K562 (cell line): ENCODE measurements around the gene TCOF1. TPM values are rescaled to one million over a fixed set of nuclear protein-coding genes. Genes with fewer than 3 reads are reported as not detected.

ENCODE experiments used
- ATAC-seq: fragments of 200-7000 bp; cut with Tn5 transposase; 3 replicates; pipeline ENCODE4 v1.9.1; 2020; ENCODE audit warnings: moderate library complexity
- Bru-seq: library from RNA; stranded (reverse); fragments of 400-500 nt; gene quantifications from one replicate; lab custom pipeline; 2021; lab: Mats Ljungman, UMichigan
- BruChase-seq, 2 experiments: library from RNA; stranded (reverse); fragments of 400-500 nt; gene quantifications; one replicate each; lab custom pipeline; 2021; lab: Mats Ljungman, UMichigan
- BruUV-seq: library from RNA; stranded (reverse); fragments of 400-500 nt; replicated peaks from 2 replicates; lab custom pipeline; 2021; lab: Mats Ljungman, UMichigan
- CTCF ChIA-PET: fragments of 300-600 bp; formaldehyde crosslinking; extraction: SDS; loops from one replicate; lab custom pipeline; 2021; ENCODE audit warnings: low intra/inter-chr PET ratio; lab: Yijun Ruan, JAX
- POLR2A ChIA-PET: fragments of 300-600, 350-650 bp; sonication (Branson Sonifier 250); formaldehyde crosslinking; extraction: SDS; loops from one replicate; lab custom pipeline; 2021; ENCODE audit warnings: antibody characterized with exemption, inconsistent platforms; lab: Yijun Ruan, JAX
- DNase-seq, 4 experiments: peaks; one replicate each; pipeline versions ENCODE4 v3.0.0 to v3.0.0-alpha.2; 2011 to 2018; ENCODE audit warnings: low spot score in 3 of 4, mixed read lengths in 3 of 4; ENCODE audit errors: extremely low read depth in 1 of 4
- FAIRE-seq: peaks from 2 replicates; lab custom pipeline; 2011; peaks lifted over from hg19 to GRCh38; lab: Jason Lieb, UNC
- H2AFZ ChIP-seq: 2 replicates; pipeline ENCODE4 v1.6.0; 2011; ENCODE audit warnings: low read depth, low read length, control low read depth, inconsistent platforms
- H3K27ac ChIP-seq: fragments of 200-600 bp; 3 replicates; pipeline ENCODE4 v1.8.0; 2011; ENCODE audit warnings: low read depth, mild to moderate bottlenecking, control low read depth, inconsistent platforms, low read length, moderate library complexity, mixed read lengths; ENCODE audit errors: extremely low read depth
- H3K27me3 ChIP-seq, 2 experiments: fragments of 300-600 bp in 1 of 2; 2 replicates in 1 of 2; 3 replicates in 1 of 2; pipeline versions ENCODE4 v1.6.0 to v1.8.0; 2011; ENCODE audit warnings: inconsistent platforms in 2 of 2, low read length in 2 of 2, mild to moderate bottlenecking in 1 of 2, mixed read lengths in 1 of 2, moderate library complexity in 1 of 2; ENCODE audit not compliant: control insufficient read depth in 2 of 2, insufficient read depth in 2 of 2
- H3K36me3 ChIP-seq: fragments of 300-600 bp; 3 replicates; pipeline ENCODE4 v1.8.0; 2011; ENCODE audit warnings: mild to moderate bottlenecking, low read length, inconsistent platforms; ENCODE audit not compliant: control insufficient read depth, insufficient read depth
- H3K4me1 ChIP-seq, 2 experiments: fragments of 200-600 bp in 1 of 2; replicated peaks in 1 of 2; 2 replicates in 1 of 2; 3 replicates in 1 of 2; pipeline versions ENCODE4 v1.5.1 to v1.8.0; 2011; ENCODE audit warnings: inconsistent platforms in 2 of 2, low read length in 2 of 2, mild to moderate bottlenecking in 1 of 2, mixed read lengths in 1 of 2, moderate library complexity in 1 of 2; ENCODE audit not compliant: control insufficient read depth in 2 of 2, insufficient read depth in 2 of 2
- H3K4me2 ChIP-seq: 2 replicates; pipeline ENCODE4 v1.6.1; 2011; ENCODE audit warnings: low read length, control low read depth, inconsistent platforms, mixed read lengths; ENCODE audit not compliant: insufficient read depth
- H3K4me3 ChIP-seq: fragments of 200-600 bp; sonication (generic), shearing (Covaris generic); 2 replicates; pipeline ENCODE4 v1.5.1; 2016; ENCODE audit warnings: control low read depth, inconsistent platforms
- H3K79me2 ChIP-seq: fragments of 200-600 bp; 3 replicates; pipeline ENCODE4 v1.8.0; 2011; ENCODE audit warnings: low read length, inconsistent platforms; ENCODE audit not compliant: control insufficient read depth, insufficient read depth
- H3K9ac ChIP-seq, 2 experiments: 2 replicates each; pipeline versions ENCODE4 v1.6.0 to v1.6.1; 2011; ENCODE audit warnings: low read depth in 2 of 2, low read length in 2 of 2, control low read depth in 1 of 2, inconsistent platforms in 1 of 2, mild to moderate bottlenecking in 1 of 2, mixed read lengths in 1 of 2; ENCODE audit not compliant: insufficient read depth in 1 of 2
- H3K9me1 ChIP-seq: one replicate; pipeline ENCODE4 v1.6.0; 2011; ENCODE audit warnings: inconsistent platforms, mild to moderate bottlenecking, low read length, moderate library complexity; ENCODE audit not compliant: control insufficient read depth, insufficient read depth
- H3K9me3 ChIP-seq: replicated peaks from 2 replicates; pipeline ENCODE4 v1.5.1; 2011; ENCODE audit warnings: low read depth, low read length, inconsistent platforms; ENCODE audit not compliant: control insufficient read depth, insufficient read depth
- H4K20me1 ChIP-seq: replicated peaks from 2 replicates; pipeline ENCODE4 v1.6.1; 2011; ENCODE audit warnings: low read length, inconsistent platforms, mixed read lengths; ENCODE audit not compliant: control insufficient read depth, insufficient read depth
- FIP1L1 ChIP-seq: fragments of 200-400 bp; formaldehyde crosslinking; IDR thresholded peaks from 2 replicates; pipeline ENCODE4 v1.6.1; 2018; ENCODE audit warnings: mild to moderate bottlenecking, low read depth, low read length; ENCODE audit not compliant: poor library complexity, severe bottlenecking
- MECOM ChIP-seq: fragments of 250-450 bp; sonication (Bioruptor Pico); IDR thresholded peaks from 2 replicates; pipeline ENCODE4 v1.8.0; 2022; ENCODE audit warnings: inconsistent platforms
- MITF ChIP-seq: IDR thresholded peaks from 2 replicates; pipeline ENCODE4 v1.6.1; 2014; ENCODE audit warnings: antibody characterized with exemption
- TEAD1 ChIP-seq, 2 experiments: fragments of 450-650 bp in 1 of 2; sonication (generic) in 1 of 2; formaldehyde crosslinking; IDR thresholded peaks; 2 replicates each; pipeline versions ENCODE4 v1.4.0 to v1.8.0; 2020 to 2022; ENCODE audit warnings: mild to moderate bottlenecking in 2 of 2, missing genetic modification reagents in 1 of 2
- ZNF274 ChIP-seq: IDR thresholded peaks from 2 replicates; pipeline ENCODE4 v1.6.1; 2011; ENCODE audit warnings: low read depth, mild to moderate bottlenecking, low read length, moderate library complexity, borderline replicate concordance
- ZNF280A ChIP-seq: fragments of 450-650 bp; IDR thresholded peaks from 2 replicates; pipeline ENCODE4 v1.6.1; 2018; ENCODE audit warnings: mild to moderate bottlenecking, low read depth; ENCODE audit not compliant: partially characterized antibody
- ZNF449 ChIP-seq: fragments of 250-450 bp; sonication (Bioruptor Pico); IDR thresholded peaks from 2 replicates; pipeline ENCODE4 v1.8.0; 2022; ENCODE audit warnings: moderate library complexity, mild to moderate bottlenecking, inconsistent platforms
- ZNF830 ChIP-seq: fragments of 250-450 bp; sonication (Bioruptor Pico); IDR thresholded peaks from 2 replicates; pipeline ENCODE4 v1.5.0; 2021; ENCODE audit warnings: mild to moderate bottlenecking
- WGBS: fragments of 100-300 bp; shearing (Covaris generic); methylation state at CpG from one replicate; pipeline ENCODE4 v1.1.6; 2016; ENCODE audit warnings: low coverage, mixed read lengths; ENCODE audit not compliant: insufficient coverage; ENCODE audit errors: missing lambda C conversion rate; 5-methylcytosine and 5-hydroxymethylcytosine counted together
- in situ Hi-C: fragments of 300-500 bp; cut with MboI; formaldehyde crosslinking; loops from 4 replicates; pipeline ENCODE4 v1.15.0; 2018; ENCODE audit warnings: inconsistent platforms, mixed read lengths
- intact Hi-C: fragments of 100-400 bp; cut with micrococcal nuclease; formaldehyde crosslinking; loops from 2 replicates; pipeline ENCODE4 v1.14.2; 2022
- long read RNA-seq, 3 experiments: library from polyadenylated mRNA in 2 of 3; library from RNA in 1 of 3; unstranded in 2 of 3; stranded (forward) in 1 of 3; transcript quantifications; one replicate each; pipeline ENCODE4 v2.0.0, GENCODE V29; 2019 to 2022
- polyA minus RNA-seq, 3 experiments: library from RNA; depleted of rRNA, polyadenylated mRNA; stranded (reverse); fragments of >200 nt; gene quantifications; 2 replicates each; pipeline ENCODE4 v1.2.3, GENCODE V29; 2011
- polyA plus RNA-seq, 8 experiments: library from polyadenylated mRNA; depleted of rRNA in 4 of 8; stranded (reverse) in 5 of 8; unstranded in 3 of 8; fragments of >200 nt; fragmentation: Nextera tagmentation in 2 of 8; fragmentation: Illumina TruSeq in 1 of 8; extraction: Ambion mirVana in 2 of 8; extraction: Trizol in 1 of 8; gene quantifications; 2 replicates each; pipeline versions ENCODE4 v1.2.1 to v1.2.3, GENCODE V29; 2011 to 2014; ENCODE audit warnings: inconsistent platforms in 1 of 8, missing spikeins in 1 of 8
- total RNA-seq, 7 experiments: library from RNA; depleted of rRNA in 6 of 7; stranded (reverse); fragments of >200 nt in 6 of 7; fragmentation: Illumina TruSeq in 2 of 7; extraction: Trizol in 2 of 7; gene quantifications; 2 replicates each; pipeline versions ENCODE4 v1.2.1 to v1.2.3, GENCODE V29; 2011 to 2021; ENCODE audit warnings: low replicate concordance in 1 of 7

TCOF1 gene
- total RNA-seq (2011; cell fraction: chromatin; rRNA removed; ENCODE audit: low replicate concordance), result 85.2 and 176 TPM in 2 replicates
- total RNA-seq (2011; cell fraction: nucleolus; rRNA removed), result 76.1 and 89.9 TPM in 2 replicates
- total RNA-seq (2011; cell fraction: nucleoplasm; rRNA removed), result 70.8 and 76.0 TPM in 2 replicates
- total RNA-seq (2014; rRNA removed) (75.9 and 93.5 TPM in 2 replicates), total RNA-seq (2014; rRNA removed; fragmentation: Illumina TruSeq; extraction: Trizol) (49.7 and 61.8 TPM in 2 replicates), total RNA-seq (2015; rRNA removed; fragmentation: Illumina TruSeq; extraction: Trizol) (61.7 and 65.3 TPM in 2 replicates), total RNA-seq (2021) (122 and 134 TPM in 2 replicates), polyA plus RNA-seq (2011; rRNA removed) (20.7 and 23.9 TPM in 2 replicates), polyA plus RNA-seq (2014; fragmentation: Illumina TruSeq; extraction: Trizol) (98.6 and 113 TPM in 2 replicates), polyA plus RNA-seq (2014; fragmentation: Nextera tagmentation; extraction: Ambion mirVana) (10 to 100 TPM in 1 of 2 experiments, 1 to 10 TPM in 1; 9.8 to 17.3 TPM), polyA plus RNA-seq (2014; rRNA removed) (53.9 and 64.1 TPM in 2 replicates), polyA minus RNA-seq (2011; rRNA and poly(A)+ RNA removed) (20.0 and 23.5 TPM in 2 replicates), Bru-seq, nascent RNA (percentile 87 among the genes with signal in this experiment), BruChase-seq, experiment 1, labeled RNA remaining after a 2-hour chase (percentile 79 among the genes with signal in this experiment), BruChase-seq, experiment 2, labeled RNA remaining after a 6-hour chase (percentile 79 among the genes with signal in this experiment)
- polyA plus RNA-seq (2011; cell fraction: cytosol; rRNA removed), result 20.8 and 26.5 TPM in 2 replicates
- polyA plus RNA-seq (2011; cell fraction: nucleus; rRNA removed), result 58.2 and 91.5 TPM in 2 replicates
- 49.5 and 79.5 TPM in 2 replicates for polyA plus RNA-seq (2012)
- 44.1 and 48.4 TPM in 2 replicates for polyA minus RNA-seq (2011; cell fraction: cytosol; rRNA and poly(A)+ RNA removed)
- 32.2 and 34.8 TPM in 2 replicates for polyA minus RNA-seq (2011; cell fraction: nucleus; rRNA and poly(A)+ RNA removed)
- long read RNA-seq, experiment 1, full-length matches to known transcripts, result 12 of 554 reads
- long read RNA-seq, experiment 1, partial matches to known transcripts, result 457 of 554 reads
- long read RNA-seq, experiment 1, other reads (novel, unspliced or antisense), result 85 of 554 reads
- long read RNA-seq, experiment 2, partial matches to known transcripts, result 74 of 98 reads
- long read RNA-seq, experiment 2, other reads (novel, unspliced or antisense), result 24 of 98 reads
- long read RNA-seq, experiment 3, partial matches to known transcripts, result 24 of 31 reads
- long read RNA-seq, experiment 3, other reads (novel, unspliced or antisense), result 5 of 31 reads

- BruUV-seq, result TSS peak; percentile 61
- Histone ChIP-seq H4K20me1 (peaks cover 12% of the 10 kb centered on the region), H3K4me2 (peak within 1 kb of the TSS; percentile 89), H3K27ac (peak within 1 kb of the TSS; percentile 74), H3K4me1 (peaks cover 13 to 14% of the 10 kb centered on the region in 2 experiments; a peak in 4 of 5 replicates), H3K36me3 (peaks cover 40% of the 10 kb centered on the region), H3K9ac (peak within 1 kb of the TSS; percentile 82 to 95), H3K4me3 (peak within 1 kb of the TSS; percentile 74), H3K9me3 (no peaks in the 10 kb centered on the region), H3K9me1 (no peaks in the 10 kb centered on the region), H2AFZ (peak within 1 kb of the TSS; percentile 87), H3K79me2 (peaks cover 47% of the 10 kb centered on the region), H3K27me3 (peaks cover 6% of the 10 kb centered on the region in 2 experiments; a peak in 3 of 5 replicates)
- ChIA-PET CTCF (no interaction called here), POLR2A (interaction anchor here (1.0 kb wide), 1 partner anchor 20 kb away, joined by 3 read pairs; no protein-coding TSS in a partner anchor)
- WGBS, result under 1% methylated on average over 57 of the region's 90 CpGs
- in situ Hi-C loops, result no loop called here
- peak; percentile 99 for ATAC-seq
- intact Hi-C loops, result loop anchor here (10.0 kb wide), 1 partner anchor 333 kb away; no protein-coding TSS in a partner anchor
- peak; percentile 97 to 98 (median 98) for DNase-seq
- peak; percentile 90 for FAIRE-seq
- no peak for TF ChIP-seq FIP1L1
- no peak for TF ChIP-seq ZNF274
- TF ChIP-seq MITF, result no peak
- TF ChIP-seq MECOM (CRISPR knock-in tag), result no peak
- TF ChIP-seq ZNF280A, result no peak
- peak in 1 of 2 experiments; percentile 67; a peak in 1 of 4 replicates for TF ChIP-seq TEAD1 (CRISPR knock-in tag; IDR thresholded peaks at IDR 0.05)
- TF ChIP-seq ZNF830 (CRISPR knock-in tag), result no peak
- TF ChIP-seq ZNF449 (CRISPR knock-in tag), result no peak
Measured at GRCh38 chr5:150357326-150358260, at the start of gene TCOF1. TSS of gene TCOF1 (plus strand) at chr5:150357697. CDS start at chr5:150357747, 50 bp downstream.
